HEK293 (cell line): ENCODE measurements around the gene SCN5A.

Source experiments
- CTCF ChIP-seq: fragments of 450-650 bp; formaldehyde crosslinking; IDR thresholded peaks from 2 replicates; pipeline ENCODE4 v1.5.1; 2016; ENCODE audit warnings: missing biosample characterization, missing genetic modification characterization
- ZEB2 ChIP-seq: fragments of 450-650 bp; formaldehyde crosslinking; IDR thresholded peaks from 2 replicates; pipeline ENCODE4 v1.5.1; 2016; ENCODE audit warnings: missing biosample characterization, missing genetic modification characterization
- ZNF473 ChIP-seq: fragments of 450-650 bp; formaldehyde crosslinking; IDR thresholded peaks from 2 replicates; pipeline ENCODE4 v1.5.1; 2017; ENCODE audit warnings: missing biosample characterization, missing genetic modification characterization
- ZNF558 ChIP-seq: fragments of 450-650 bp; formaldehyde crosslinking; IDR thresholded peaks from 2 replicates; pipeline ENCODE4 v1.5.1; 2016; ENCODE audit warnings: missing biosample characterization, missing genetic modification characterization
- TF ChIP-seq, protein P1 (sequence below): fragments of 450-650 bp; formaldehyde crosslinking; IDR thresholded peaks from 2 replicates; pipeline ENCODE4 v1.5.1; 2017; ENCODE audit warnings: missing biosample characterization, missing genetic modification characterization

GRCh38 chr3:38658841-38659240 lies 9.4 kb upstream of the SCN5A start:
- TF ChIP-seq ZEB2 (tag by site-specific recombination) (no peak), CTCF (no peak), ZNF473 (tag by site-specific recombination) (no peak), ZNF558 (no peak)
- TF ChIP-seq, protein P1, sequence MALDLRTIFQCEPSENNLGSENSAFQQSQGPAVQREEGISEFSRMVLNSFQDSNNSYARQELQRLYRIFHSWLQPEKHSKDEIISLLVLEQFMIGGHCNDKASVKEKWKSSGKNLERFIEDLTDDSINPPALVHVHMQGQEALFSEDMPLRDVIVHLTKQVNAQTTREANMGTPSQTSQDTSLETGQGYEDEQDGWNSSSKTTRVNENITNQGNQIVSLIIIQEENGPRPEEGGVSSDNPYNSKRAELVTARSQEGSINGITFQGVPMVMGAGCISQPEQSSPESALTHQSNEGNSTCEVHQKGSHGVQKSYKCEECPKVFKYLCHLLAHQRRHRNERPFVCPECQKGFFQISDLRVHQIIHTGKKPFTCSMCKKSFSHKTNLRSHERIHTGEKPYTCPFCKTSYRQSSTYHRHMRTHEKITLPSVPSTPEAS (tag by site-specific recombination) = no peak
